ENCODE results near the gene STYK1.

The STYK1 gene

DNA sequence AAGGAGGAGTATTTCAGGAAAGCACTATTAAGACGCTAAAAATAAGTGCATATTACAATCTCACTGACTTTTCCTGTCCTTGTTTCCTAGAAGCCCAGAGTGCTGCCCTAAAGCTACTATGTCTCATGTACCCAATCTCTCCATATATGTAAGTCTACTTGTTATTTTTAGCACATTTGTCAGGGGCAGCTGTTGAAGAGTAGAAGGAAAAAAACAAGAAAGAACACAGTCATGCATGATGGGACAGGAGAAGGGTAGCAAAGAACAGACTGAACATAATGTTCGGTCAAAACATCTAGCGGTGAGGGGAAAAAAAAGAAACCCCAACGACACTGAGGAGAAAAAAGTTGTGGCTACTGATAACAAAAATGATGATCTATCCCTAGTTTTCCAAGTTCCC, 35.0 kb upstream of the STYK1 start:
- no peaks in the 10 kb centered on the region for H3K9me3 ChIP-seq (ENCODE audit: control extremely low read depth in 1 of 5, control insufficient read depth in 4 of 5, insufficient read depth in 2 of 5, low read depth in 1 of 5, low read length in 4 of 5)
- POLR2A ChIA-PET = interaction anchor here (0.9 to 1.4 kb wide), 3 partner anchors 11 to 188 kb away, joined by 3 to 5 read pairs (median 3); no protein-coding TSS in a partner anchor
- 71% methylated on average over 3 of the region's 4 CpGs for WGBS (ENCODE audit: insufficient coverage)
- no peaks in the 10 kb centered on the region for H3K4me1 ChIP-seq (ENCODE audit: control extremely low read depth in 1 of 4, control insufficient read depth in 4 of 4, insufficient read depth in 4 of 4, low read length in 3 of 4)
- H3K27me3 ChIP-seq (replicated peaks in 2 of 5; ENCODE audit: control insufficient read depth in 4 of 5, insufficient read depth in 5 of 5, low read length in 4 of 5) = no peaks in the 10 kb centered on the region
- no peak overlapping the region for H3K27ac ChIP-seq (ENCODE audit: insufficient read depth in 1 of 2, low read depth in 1 of 2, low read length in 2 of 2, poor library complexity in 1 of 2, severe bottlenecking in 2 of 2)
- no peak overlapping the region for H3K4me3 ChIP-seq (ENCODE audit: control insufficient read depth in 1 of 7, extremely low read depth in 1 of 7, insufficient read depth in 4 of 7, low read depth in 2 of 7, low read length in 6 of 7)
- CTCF ChIA-PET = interaction anchor here (1.1 to 1.2 kb wide), 2 partner anchors 31 to 500 kb away, joined by 3 read pairs; no protein-coding TSS in a partner anchor
- DNase-seq = no peak
- H3K36me3 ChIP-seq (ENCODE audit: control insufficient read depth in 4 of 4, insufficient read depth in 4 of 4, low read length in 3 of 4) = peaks cover 50 to 89% (median 69%) of the 10 kb centered on the region in 4 experiments

DNA sequence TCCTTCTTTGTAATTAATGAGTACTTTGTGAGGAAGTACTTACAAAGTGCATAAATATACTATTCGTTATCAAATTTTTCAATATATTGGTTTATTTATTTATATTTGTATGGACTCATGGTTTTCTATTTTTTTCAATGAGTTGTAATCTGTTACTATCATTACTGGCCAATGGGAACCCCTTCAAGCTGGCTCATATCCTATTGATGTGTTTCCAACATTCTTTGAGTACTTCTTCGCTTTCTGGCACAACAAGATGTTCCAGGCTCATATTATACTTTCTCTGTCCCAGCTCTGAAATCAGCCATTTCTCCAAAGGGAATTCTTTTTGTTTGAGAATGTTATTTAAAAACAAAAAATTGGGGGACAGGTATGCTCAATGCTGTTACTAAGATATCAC, 31.8 kb upstream of the STYK1 start:
- ChIA-PET POLR2A (no interaction called here), CTCF (interaction anchor here (2.2 kb wide), 1 partner anchor 13 kb away, joined by 8 read pairs; no protein-coding TSS in a partner anchor)
- Histone ChIP-seq H3K27ac (ENCODE audit: insufficient read depth in 1 of 2, low read depth in 1 of 2, low read length in 2 of 2, poor library complexity in 1 of 2, severe bottlenecking in 2 of 2) (no peak overlapping the region), H3K4me1 (ENCODE audit: control extremely low read depth in 1 of 4, control insufficient read depth in 4 of 4, insufficient read depth in 4 of 4, low read length in 3 of 4) (peaks cover 0 to 5% (median 2%) of the 10 kb centered on the region in 4 experiments), H3K4me3 (ENCODE audit: control insufficient read depth in 1 of 7, extremely low read depth in 1 of 7, insufficient read depth in 4 of 7, low read depth in 2 of 7, low read length in 6 of 7) (no peak overlapping the region), H3K27me3 (replicated peaks in 2 of 5; ENCODE audit: control insufficient read depth in 4 of 5, insufficient read depth in 5 of 5, low read length in 4 of 5) (no peaks in the 10 kb centered on the region), H3K9me3 (ENCODE audit: control extremely low read depth in 1 of 5, control insufficient read depth in 4 of 5, insufficient read depth in 2 of 5, low read depth in 1 of 5, low read length in 4 of 5) (no peaks in the 10 kb centered on the region), H3K36me3 (ENCODE audit: control insufficient read depth in 4 of 4, insufficient read depth in 4 of 4, low read length in 3 of 4) (peaks cover 41 to 88% (median 70%) of the 10 kb centered on the region in 4 experiments)
- no CpG with 5 or more reads among the region's 2 CpGs for WGBS (ENCODE audit: insufficient coverage)
- no peak for DNase-seq

DNA sequence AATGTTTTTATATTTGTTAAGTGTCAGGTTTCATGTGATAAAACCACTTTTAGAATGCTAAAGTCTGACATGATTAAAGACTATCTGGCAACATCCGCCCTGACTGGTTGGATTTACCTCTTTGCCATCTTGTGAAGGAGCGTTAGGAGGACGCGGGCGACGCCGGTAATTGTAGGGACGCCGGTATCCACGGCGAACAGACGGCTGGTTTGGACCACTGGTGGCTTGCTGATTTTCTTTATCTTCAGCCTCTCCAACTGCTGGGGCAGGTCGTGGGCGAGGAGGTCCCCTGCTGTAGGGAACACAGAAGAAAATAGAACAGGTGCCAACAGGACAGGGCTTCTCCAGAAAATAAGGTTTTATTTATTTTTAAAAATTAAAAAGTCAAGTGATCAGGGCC, 28.0 kb upstream of the STYK1 start:
- 97% methylated on average over 13 of the region's 14 CpGs for WGBS (ENCODE audit: insufficient coverage)
- ChIA-PET POLR2A (no interaction called here), CTCF (no interaction called here)
- H3K36me3 ChIP-seq (ENCODE audit: control insufficient read depth in 4 of 4, insufficient read depth in 4 of 4, low read length in 3 of 4) = peaks cover 34 to 87% (median 61%) of the 10 kb centered on the region in 4 experiments
- H3K27ac ChIP-seq (ENCODE audit: insufficient read depth in 1 of 2, low read depth in 1 of 2, low read length in 2 of 2, poor library complexity in 1 of 2, severe bottlenecking in 2 of 2) = no peak overlapping the region
- no peak for DNase-seq
- no peak overlapping the region for H3K4me3 ChIP-seq (ENCODE audit: control insufficient read depth in 1 of 7, extremely low read depth in 1 of 7, insufficient read depth in 4 of 7, low read depth in 2 of 7, low read length in 6 of 7)
- H3K9me3 ChIP-seq (ENCODE audit: control extremely low read depth in 1 of 5, control insufficient read depth in 4 of 5, insufficient read depth in 2 of 5, low read depth in 1 of 5, low read length in 4 of 5) = no peaks in the 10 kb centered on the region
- no peaks in the 10 kb centered on the region for H3K27me3 ChIP-seq (replicated peaks in 2 of 5; ENCODE audit: control insufficient read depth in 4 of 5, insufficient read depth in 5 of 5, low read length in 4 of 5)
- H3K4me1 ChIP-seq (ENCODE audit: control extremely low read depth in 1 of 4, control insufficient read depth in 4 of 4, insufficient read depth in 4 of 4, low read length in 3 of 4) = peaks cover 0 to 6% (median 2%) of the 10 kb centered on the region in 4 experiments

DNA sequence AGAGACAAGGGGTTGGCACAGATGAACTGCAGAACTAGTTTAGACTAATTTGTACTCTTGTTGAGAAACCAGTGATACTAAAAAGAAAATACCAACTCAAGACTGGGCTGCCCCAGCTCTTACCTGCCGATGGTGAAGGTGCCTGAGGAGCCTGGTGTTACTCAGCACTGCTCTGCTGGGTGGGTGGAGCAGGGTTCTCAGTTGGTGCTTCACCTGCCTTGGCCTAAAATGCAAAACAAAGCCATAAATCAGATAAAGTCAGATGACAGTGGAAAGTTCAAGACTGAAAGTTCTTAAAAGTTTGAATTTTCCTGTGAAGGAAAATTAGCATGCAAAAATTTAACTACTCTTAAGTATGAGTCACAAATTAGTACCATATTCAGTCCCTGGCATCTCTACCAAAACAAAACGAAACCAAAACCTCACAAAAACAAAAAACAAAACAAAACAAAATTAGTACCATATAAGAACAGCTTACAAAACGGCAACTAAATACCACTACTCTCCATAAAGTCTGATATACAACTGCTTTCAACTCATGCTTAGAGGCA, 27.4 kb upstream of the STYK1 start:
- H3K27me3 ChIP-seq (replicated peaks in 2 of 5; ENCODE audit: control insufficient read depth in 4 of 5, insufficient read depth in 5 of 5, low read length in 4 of 5) = no peaks in the 10 kb centered on the region
- H3K36me3 ChIP-seq (ENCODE audit: control insufficient read depth in 4 of 4, insufficient read depth in 4 of 4, low read length in 3 of 4) = peaks cover 34 to 89% (median 58%) of the 10 kb centered on the region in 4 experiments
- 65% methylated on average over 3 of the region's 3 CpGs for WGBS (ENCODE audit: insufficient coverage)
- H3K9me3 ChIP-seq (ENCODE audit: control extremely low read depth in 1 of 5, control insufficient read depth in 4 of 5, insufficient read depth in 2 of 5, low read depth in 1 of 5, low read length in 4 of 5) = no peaks in the 10 kb centered on the region
- H3K27ac ChIP-seq (ENCODE audit: insufficient read depth in 1 of 2, low read depth in 1 of 2, low read length in 2 of 2, poor library complexity in 1 of 2, severe bottlenecking in 2 of 2) = no peak overlapping the region
- POLR2A ChIA-PET = no interaction called here
- no peak overlapping the region for H3K4me3 ChIP-seq (ENCODE audit: control insufficient read depth in 1 of 7, extremely low read depth in 1 of 7, insufficient read depth in 4 of 7, low read depth in 2 of 7, low read length in 6 of 7)
- CTCF ChIA-PET = no interaction called here
- DNase-seq = peak in 2 of 3 donors; percentile 52 to 61
- H3K4me1 ChIP-seq (ENCODE audit: control extremely low read depth in 1 of 4, control insufficient read depth in 4 of 4, insufficient read depth in 4 of 4, low read length in 3 of 4) = peaks cover 0 to 10% (median 5%) of the 10 kb centered on the region in 4 experiments

DNA sequence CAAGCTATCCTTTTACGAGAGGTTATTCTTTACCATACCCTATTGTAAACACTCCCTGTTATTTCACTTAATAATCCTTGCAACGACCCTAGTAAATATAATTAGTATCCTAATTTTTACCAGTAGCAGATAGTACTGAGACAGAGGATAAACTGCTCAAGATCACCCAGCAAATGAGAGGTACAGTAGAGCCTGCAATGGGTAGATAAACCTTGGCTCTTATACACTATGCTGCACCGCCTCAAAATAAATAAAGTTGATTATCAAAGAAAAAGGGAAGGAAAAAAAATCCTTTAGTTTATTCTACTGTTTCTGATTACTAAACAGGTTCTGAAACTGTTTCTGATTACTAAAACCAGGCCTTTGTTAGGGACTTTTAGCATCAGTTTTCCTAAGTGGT, 26.7 kb upstream of the STYK1 start:
- DNase-seq = no peak
- H3K9me3 ChIP-seq (ENCODE audit: control extremely low read depth in 1 of 5, control insufficient read depth in 4 of 5, insufficient read depth in 2 of 5, low read depth in 1 of 5, low read length in 4 of 5) = no peaks in the 10 kb centered on the region
- CTCF ChIA-PET = no interaction called here
- H3K4me3 ChIP-seq (ENCODE audit: control insufficient read depth in 1 of 7, extremely low read depth in 1 of 7, insufficient read depth in 4 of 7, low read depth in 2 of 7, low read length in 6 of 7) = no peak overlapping the region
- peaks cover 0 to 14% (median 5%) of the 10 kb centered on the region in 4 experiments for H3K4me1 ChIP-seq (ENCODE audit: control extremely low read depth in 1 of 4, control insufficient read depth in 4 of 4, insufficient read depth in 4 of 4, low read length in 3 of 4)
- H3K27ac ChIP-seq (ENCODE audit: insufficient read depth in 1 of 2, low read depth in 1 of 2, low read length in 2 of 2, poor library complexity in 1 of 2, severe bottlenecking in 2 of 2) = no peak overlapping the region
- POLR2A ChIA-PET = no interaction called here
- 100% methylated on average over 1 of the region's 3 CpGs for WGBS (ENCODE audit: insufficient coverage)
- H3K27me3 ChIP-seq (replicated peaks in 2 of 5; ENCODE audit: control insufficient read depth in 4 of 5, insufficient read depth in 5 of 5, low read length in 4 of 5) = no peaks in the 10 kb centered on the region
- peaks cover 28 to 87% (median 53%) of the 10 kb centered on the region in 4 experiments for H3K36me3 ChIP-seq (ENCODE audit: control insufficient read depth in 4 of 4, insufficient read depth in 4 of 4, low read length in 3 of 4)

DNA sequence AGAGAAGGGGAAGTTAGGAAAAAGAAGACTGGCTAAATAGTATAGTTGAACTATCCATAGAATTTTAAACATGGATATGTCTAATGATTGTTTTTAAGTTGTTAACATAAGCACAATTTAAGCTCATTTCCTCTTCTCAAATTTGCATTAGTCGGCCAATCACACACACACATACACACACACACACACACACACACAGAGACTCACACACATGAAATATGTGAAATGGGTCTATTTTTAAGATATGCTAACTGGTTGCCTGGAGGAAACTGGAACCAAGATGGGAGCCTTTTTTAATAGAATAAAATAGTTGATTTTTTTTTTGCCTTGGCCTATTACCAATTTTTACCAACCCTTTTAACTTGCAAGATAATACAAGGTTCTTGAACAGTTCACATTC, 24.0 kb upstream of the STYK1 start:
- H3K4me1 ChIP-seq (ENCODE audit: control extremely low read depth in 1 of 4, control insufficient read depth in 4 of 4, insufficient read depth in 4 of 4, low read length in 3 of 4) = peaks cover 0 to 14% (median 5%) of the 10 kb centered on the region in 4 experiments
- H3K9me3 ChIP-seq (ENCODE audit: control extremely low read depth in 1 of 5, control insufficient read depth in 4 of 5, insufficient read depth in 2 of 5, low read depth in 1 of 5, low read length in 4 of 5) = no peaks in the 10 kb centered on the region
- no CpG with 5 or more reads among the region's 1 CpG for WGBS (ENCODE audit: insufficient coverage)
- DNase-seq = peak in 2 of 3 donors; percentile 41 to 64
- ChIA-PET POLR2A (interaction anchor here (0.6 to 0.7 kb wide), 2 partner anchors 10 to 23 kb away, joined by 3 read pairs; no protein-coding TSS in a partner anchor), CTCF (interaction anchor here (1.1 kb wide), 1 partner anchor 89 kb away, joined by 3 read pairs; no protein-coding TSS in a partner anchor)
- H3K36me3 ChIP-seq (ENCODE audit: control insufficient read depth in 4 of 4, insufficient read depth in 4 of 4, low read length in 3 of 4) = peaks cover 22 to 63% (median 39%) of the 10 kb centered on the region in 4 experiments
- H3K27me3 ChIP-seq (replicated peaks in 2 of 5; ENCODE audit: control insufficient read depth in 4 of 5, insufficient read depth in 5 of 5, low read length in 4 of 5) = no peaks in the 10 kb centered on the region
- no peak overlapping the region for H3K4me3 ChIP-seq (ENCODE audit: control insufficient read depth in 1 of 7, extremely low read depth in 1 of 7, insufficient read depth in 4 of 7, low read depth in 2 of 7, low read length in 6 of 7)
- no peak overlapping the region for H3K27ac ChIP-seq (ENCODE audit: insufficient read depth in 1 of 2, low read depth in 1 of 2, low read length in 2 of 2, poor library complexity in 1 of 2, severe bottlenecking in 2 of 2)

DNA sequence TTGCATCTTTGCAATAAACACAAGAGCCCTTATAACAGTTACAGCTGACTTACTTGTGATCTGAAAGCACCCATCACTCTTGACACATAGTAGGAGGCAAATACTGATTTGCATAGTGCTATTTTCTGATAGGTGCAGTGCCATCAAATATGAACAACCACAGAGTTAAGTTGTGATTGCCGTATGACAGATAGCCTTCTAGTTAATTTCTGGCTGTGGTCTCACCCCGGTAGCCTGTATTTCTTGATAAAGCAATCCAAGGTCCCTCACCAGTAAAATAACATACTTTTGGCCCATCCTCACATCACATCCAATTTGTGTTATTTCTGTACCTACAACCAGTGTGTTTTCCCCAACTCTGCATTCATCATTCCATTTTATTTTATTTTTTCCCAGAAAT, 23.3 kb upstream of the STYK1 start:
- peaks cover 14 to 57% (median 35%) of the 10 kb centered on the region in 4 experiments for H3K36me3 ChIP-seq (ENCODE audit: control insufficient read depth in 4 of 4, insufficient read depth in 4 of 4, low read length in 3 of 4)
- no peaks in the 10 kb centered on the region for H3K27me3 ChIP-seq (replicated peaks in 2 of 5; ENCODE audit: control insufficient read depth in 4 of 5, insufficient read depth in 5 of 5, low read length in 4 of 5)
- POLR2A ChIA-PET = interaction anchor here (0.6 to 0.7 kb wide), 2 partner anchors 11 to 22 kb away, joined by 3 read pairs; no protein-coding TSS in a partner anchor
- H3K27ac ChIP-seq (ENCODE audit: insufficient read depth in 1 of 2, low read depth in 1 of 2, low read length in 2 of 2, poor library complexity in 1 of 2, severe bottlenecking in 2 of 2) = no peak overlapping the region
- H3K4me1 ChIP-seq (ENCODE audit: control extremely low read depth in 1 of 4, control insufficient read depth in 4 of 4, insufficient read depth in 4 of 4, low read length in 3 of 4) = peaks cover 0 to 14% (median 5%) of the 10 kb centered on the region in 4 experiments
- DNase-seq = peak in 2 of 3 donors; percentile 53 to 66
- CTCF ChIA-PET = no interaction called here
- no peak overlapping the region for H3K4me3 ChIP-seq (ENCODE audit: control insufficient read depth in 1 of 7, extremely low read depth in 1 of 7, insufficient read depth in 4 of 7, low read depth in 2 of 7, low read length in 6 of 7)
- no peaks in the 10 kb centered on the region for H3K9me3 ChIP-seq (ENCODE audit: control extremely low read depth in 1 of 5, control insufficient read depth in 4 of 5, insufficient read depth in 2 of 5, low read depth in 1 of 5, low read length in 4 of 5)
- WGBS (ENCODE audit: insufficient coverage) = 86% methylated on average over 2 of the region's 2 CpGs

Data from common myeloid progenitor, CD34-positive (primary cell).